Peyer's patch (tissue), 4 donors: ENCODE measurements around the gene PEAK1.

Experiments used
- CTCF ChIP-seq, 6 experiments: fragments of 450-650 bp in 4 of 6; fragments of 200-600 bp in 2 of 6; sonication (generic) in 1 of 6; IDR thresholded peaks; one replicate each; pipeline ENCODE4 v1.5.1; 2017 to 2019; ENCODE audit warnings: antibody characterized with exemption in 6 of 6, mild to moderate bottlenecking in 3 of 6, moderate library complexity in 1 of 6
- POLR2A ChIP-seq, 2 donors: fragments of 450-650 bp; IDR thresholded peaks; one replicate each; pipeline ENCODE4 v1.5.1; 2017; ENCODE audit warnings: antibody characterized with exemption in 2 of 2, mild to moderate bottlenecking in 2 of 2, moderate library complexity in 2 of 2

GRCh38 chr15:77075528-77075927 lies 344.4 kb downstream of the PEAK1 start:
- TF ChIP-seq CTCF (IDR thresholded peaks at IDR 0.05) (no peak), POLR2A (IDR thresholded peaks at IDR 0.05) (no peak)
